A549 (cell line): ENCODE results near the gene SPSB4. TPM values are rescaled to one million over a fixed set of nuclear protein-coding genes. Genes with fewer than 3 reads are reported as not detected.
A peak's percentile ranks its signal among the peaks of the same experiment; 100 is the strongest.

ENCODE experiments used
- ATAC-seq, 2 experiments: fragments of 200-7000 bp in 1 of 2; fragments of >200 bp in 1 of 2; cut with Nextera tagmentation in 1 of 2; cut with Tn5 transposase in 1 of 2; 3 replicates each; pipeline versions ENCODE4 v1.8.0 to v1.9.1; 2018 to 2020; ENCODE audit warnings: mild to moderate bottlenecking in 1 of 2, moderate library complexity in 1 of 2
- CTCF ChIA-PET: fragments of 300-600 bp; sonication (Branson Sonifier 250); formaldehyde crosslinking; extraction: SDS; loops from one replicate; lab custom pipeline; 2021; ENCODE audit warnings: antibody characterized with exemption, inconsistent platforms; lab: Yijun Ruan, JAX
- POLR2A ChIA-PET: fragments of 350-600 bp; formaldehyde crosslinking; extraction: SDS; loops from one replicate; lab custom pipeline; 2021; ENCODE audit warnings: antibody characterized with exemption, inconsistent platforms; lab: Yijun Ruan, JAX
- DNase-seq, 2 experiments: peaks; one replicate each; pipeline versions ENCODE4 v3.0.0 to v3.0.0-alpha.2; 2011 to 2016; ENCODE audit warnings: low read depth in 1 of 2, low spot score in 1 of 2
- FAIRE-seq: peaks from 2 replicates; lab custom pipeline; 2011; peaks lifted over from hg19 to GRCh38; lab: Jason Lieb, UNC
- H3K27ac ChIP-seq, 2 experiments: fragments of >200 bp; sonication (Bioruptor Twin); formaldehyde crosslinking; 3 replicates each; pipeline ENCODE4 v1.5.1; 2016 to 2017
- H3K4me1 ChIP-seq: fragments of >200 bp; sonication (Bioruptor Twin); formaldehyde crosslinking; 3 replicates; pipeline ENCODE4 v1.6.1; 2016
- H3K4me2 ChIP-seq: fragments of >200 bp; sonication (Bioruptor Twin); formaldehyde crosslinking; 3 replicates; pipeline ENCODE4 v1.6.1; 2016
- H3K4me3 ChIP-seq: fragments of >200 bp; sonication (Bioruptor Twin); formaldehyde crosslinking; 3 replicates; pipeline ENCODE4 v1.5.1; 2016
- H3K9me3 ChIP-seq: fragments of >200 bp; sonication (Bioruptor Twin); formaldehyde crosslinking; 3 replicates; pipeline ENCODE4 v1.6.1; 2016
- EHMT2 ChIP-seq: fragments of 200-600 bp; sonication (generic); IDR thresholded peaks from 2 replicates; pipeline ENCODE4 v1.6.1; 2016; ENCODE audit warnings: antibody characterized with exemption, low read depth, mild to moderate bottlenecking, moderate library complexity
- ESRRA ChIP-seq: fragments of 150-350 bp; IDR thresholded peaks from 2 replicates; pipeline ENCODE4 v1.6.1; 2014; ENCODE audit warnings: mild to moderate bottlenecking, low read length, borderline replicate concordance
- FOSB ChIP-seq: fragments of 250-450 bp; sonication (Bioruptor Pico); IDR thresholded peaks from 2 replicates; pipeline ENCODE4 v1.5.0; 2020; ENCODE audit warnings: mild to moderate bottlenecking, moderate library complexity
- GATA3 ChIP-seq: IDR thresholded peaks from 2 replicates; pipeline ENCODE4 v1.6.1; 2012; ENCODE audit warnings: borderline replicate concordance
- HDAC2 ChIP-seq: fragments of 200-600 bp; sonication (generic); IDR thresholded peaks from 2 replicates; pipeline ENCODE4 v1.6.1; 2016
- HEYL ChIP-seq: fragments of 250-450 bp; sonication (Bioruptor Pico); IDR thresholded peaks from 2 replicates; pipeline ENCODE4 v1.8.0; 2021; ENCODE audit warnings: mild to moderate bottlenecking, moderate library complexity
- HOXB13 ChIP-seq: fragments of 250-450 bp; sonication (Bioruptor Pico); IDR thresholded peaks from 2 replicates; pipeline ENCODE4 v1.5.0; 2020; ENCODE audit warnings: low read depth, mild to moderate bottlenecking, moderate library complexity
- NFE2L2 ChIP-seq: fragments of 150-350 bp; conservative IDR thresholded peaks from 2 replicates; pipeline ENCODE4 v1.6.1; 2014; ENCODE audit warnings: low read length
- NPAS2 ChIP-seq: fragments of 250-450 bp; sonication (Bioruptor Pico); IDR thresholded peaks from 2 replicates; pipeline ENCODE4 v1.8.0; 2022; ENCODE audit warnings: mild to moderate bottlenecking, moderate library complexity, borderline replicate concordance
- POLR2A ChIP-seq: IDR thresholded peaks from 2 replicates; pipeline ENCODE4 v1.6.1; 2012; ENCODE audit warnings: mild to moderate bottlenecking, low read length
- REST ChIP-seq: fragments of 200-600 bp; sonication (generic); IDR thresholded peaks from 2 replicates; pipeline ENCODE4 v1.6.1; 2016; ENCODE audit warnings: antibody characterized with exemption, mild to moderate bottlenecking, moderate library complexity
- RFX5 ChIP-seq: fragments of 450-650 bp; IDR thresholded peaks from 2 replicates; pipeline ENCODE4 v1.7.1; 2014; ENCODE audit warnings: antibody characterized with exemption, mild to moderate bottlenecking, moderate library complexity
- RNF2 ChIP-seq: fragments of 200-600 bp; sonication (generic); IDR thresholded peaks from 2 replicates; pipeline ENCODE4 v1.6.1; 2016; ENCODE audit warnings: low read depth, mild to moderate bottlenecking, antibody characterized with exemption, moderate library complexity, borderline replicate concordance
- USF2 ChIP-seq: fragments of 450-650 bp; IDR thresholded peaks from 2 replicates; pipeline ENCODE4 v1.6.1; 2014; ENCODE audit warnings: antibody characterized with exemption
- WGBS: methylation state at CpG from one replicate; pipeline ENCODE4 v1.1.6; 2017; ENCODE audit errors: missing lambda C conversion rate; 5-methylcytosine and 5-hydroxymethylcytosine counted together
- polyA plus RNA-seq, 4 experiments: library from polyadenylated mRNA; depleted of rRNA in 3 of 4; stranded (reverse); fragments of >200 nt; fragmentation: RNase III in 1 of 4; extraction: RNeasy Plus Mini Kit Qiagen cat#74134 plus additional on column Dnase treatment in 1 of 4; gene quantifications; 2 replicates in 3 of 4; 3 replicates in 1 of 4; pipeline ENCODE4 v1.2.3, GENCODE V29; 2011 to 2017

SPSB4 gene
- polyA plus RNA-seq, 2 of the 4 experiments (the other 2 are of a cell fraction), result 0.03 to 0.04 TPM

- no peak for ATAC-seq
- TF ChIP-seq HDAC2, result no peak
- no peak for TF ChIP-seq GATA3
- no peak for TF ChIP-seq EHMT2
- no peak for TF ChIP-seq POLR2A
- no peak for TF ChIP-seq ESRRA
- Histone ChIP-seq H3K4me3 (no peak overlapping the region), H3K4me2 (no peak overlapping the region), H3K4me1 (no peaks in the 10 kb centered on the region), H3K9me3 (no peaks in the 10 kb centered on the region), H3K27ac (no peak overlapping the region)
- ChIA-PET POLR2A (no interaction called here), CTCF (no interaction called here)
- FAIRE-seq, result no peak
- 57% methylated on average over 11 of the region's 13 CpGs for WGBS
- DNase-seq, result no peak
These were observed 32.9 kb downstream of the SPSB4 start for GRCh38 chr3:141083836-141084649.

- ATAC-seq (no peak), FAIRE-seq (no peak), DNase-seq (no peak)
- no peak overlapping the region for H3K4me3 ChIP-seq
- H3K27ac ChIP-seq, result no peak overlapping the region
- TF ChIP-seq USF2 (peak; percentile 45; the same call in 1 of the 2 replicates), NFE2L2 (no peak), GATA3 (no peak), REST (no peak), HEYL (no peak), FOSB (CRISPR knock-in tag) (no peak), HOXB13 (CRISPR knock-in tag) (no peak), NPAS2 (no peak)
- H3K9me3 ChIP-seq, result no peaks in the 10 kb centered on the region
- ChIA-PET CTCF (no interaction called here), POLR2A (no interaction called here)
- no peaks in the 10 kb centered on the region for H3K4me1 ChIP-seq
- H3K4me2 ChIP-seq, result no peak overlapping the region
- 56% methylated on average over 3 of the region's 3 CpGs for WGBS
These were observed 34.4 kb downstream of the SPSB4 start for GRCh38 chr3:141085343-141086070.

- 40% methylated on average over 1 of the region's 1 CpG for WGBS
- TF ChIP-seq RNF2 (no peak), RFX5 (no peak)
- DNase-seq (no peak), FAIRE-seq (no peak), ATAC-seq (no peak)
- CTCF ChIA-PET, result no interaction called here
- POLR2A ChIA-PET, result no interaction called here
- Histone ChIP-seq H3K4me1 (no peaks in the 10 kb centered on the region), H3K27ac (no peak overlapping the region), H3K9me3 (no peaks in the 10 kb centered on the region), H3K4me3 (no peak overlapping the region), H3K4me2 (no peak overlapping the region)
These were observed 35.0 kb downstream of the SPSB4 start for GRCh38 chr3:141086188-141086587.
